Measurements from ENCODE around the gene OR10G7. TPM values are rescaled to one million over a fixed set of nuclear protein-coding genes. Genes with fewer than 3 reads are reported as not detected.
A peak's percentile ranks its signal among the peaks of the same experiment; 100 is the strongest.

Gene OR10G7
- total and polyA plus RNA-seq, 2 donors (not counting 3 experiments of a cell fraction or from before 2014, with no cell fraction given), result not detected

DNA sequence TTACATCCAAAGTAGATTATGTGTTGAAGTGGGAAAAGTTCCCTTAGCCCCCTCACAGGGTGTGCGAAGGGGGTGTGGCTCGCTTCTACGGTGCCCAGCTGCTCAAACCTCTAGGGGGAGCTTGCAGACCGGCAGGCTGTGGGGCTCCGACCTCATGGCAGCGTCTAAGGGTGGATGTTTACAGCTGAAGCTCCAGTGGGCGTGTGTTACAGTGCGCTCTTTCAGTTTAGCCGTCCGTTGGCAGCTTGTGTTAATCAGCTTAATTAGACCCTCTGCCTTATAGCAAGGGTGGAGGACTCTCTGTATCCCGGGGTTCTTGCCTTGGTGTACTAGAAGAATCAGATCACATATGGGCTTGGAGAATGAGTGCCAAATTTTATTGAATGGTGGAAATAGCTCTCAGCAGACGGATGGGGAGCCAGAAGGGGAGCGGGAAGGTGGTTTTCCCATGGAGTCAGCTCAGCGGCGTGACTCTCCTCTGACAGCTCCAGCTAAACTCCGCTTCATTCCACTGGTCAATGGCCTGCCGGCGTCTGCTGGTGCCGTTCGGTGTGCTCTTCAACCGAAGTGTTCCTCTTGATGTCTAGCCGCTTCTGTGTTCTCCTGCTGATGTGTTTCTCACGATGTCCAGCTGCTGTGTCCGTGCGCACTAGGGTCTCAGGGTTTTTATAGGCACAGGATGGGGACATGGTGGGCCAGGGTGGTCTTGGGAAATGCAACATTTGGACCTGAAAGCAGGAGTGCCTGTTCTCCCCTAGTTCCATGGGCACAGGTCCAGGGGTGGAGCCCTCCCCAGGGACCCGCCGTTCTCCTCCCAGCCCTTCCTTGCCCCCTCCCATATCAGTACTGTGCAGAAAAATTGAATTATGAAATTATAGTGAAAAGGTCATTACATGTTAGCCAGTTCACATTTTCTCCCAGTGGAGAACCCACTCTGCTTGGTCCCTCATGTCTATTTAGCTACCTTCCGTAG is 28.6 kb upstream of the OR10G7 start:
- Histone ChIP-seq H3K27ac (ENCODE audit: insufficient read depth, low read depth, low read length) (no peak overlapping the region), H2AFZ (ENCODE audit: low read depth, low read length) (peak overlapping the region; percentile 87), H4K20me1 (replicated peaks; ENCODE audit: control insufficient read depth, extremely low read depth, insufficient read depth, low read length) (no peaks in the 10 kb centered on the region), H3K4me1 (ENCODE audit: control insufficient read depth, extremely low read depth, insufficient read depth, low read length) (no peaks in the 10 kb centered on the region), H3K9me1 (replicated peaks; ENCODE audit: control insufficient read depth, extremely low read depth, insufficient read depth, low read length) (no peaks in the 10 kb centered on the region), H3K9me3 (replicated peaks; ENCODE audit: control insufficient read depth, insufficient read depth, low read length) (no peaks in the 10 kb centered on the region), H3K27me3 (ENCODE audit: control insufficient read depth in 2 of 2, insufficient read depth in 2 of 2, low read length in 2 of 2) (peaks cover 11 to 38% of the 10 kb centered on the region in 2 experiments), H3K4me3 (replicated peaks in 1 of 3; ENCODE audit: insufficient read depth in 1 of 3, low read depth in 1 of 3, low read length in 3 of 3) (peak overlapping the region in 2 of 3 experiments; percentile 31 to 52), H3K79me2 (ENCODE audit: control insufficient read depth, insufficient read depth, low read length) (no peaks in the 10 kb centered on the region), H3K36me3 (ENCODE audit: control insufficient read depth in 2 of 2, extremely low read depth in 1 of 2, insufficient read depth in 2 of 2, low read length in 2 of 2) (no peaks in the 10 kb centered on the region), H3K9ac (replicated peaks; ENCODE audit: extremely low read depth, insufficient read depth, low read length) (no peak overlapping the region), H3K4me2 (ENCODE audit: insufficient read depth, low read length) (peak overlapping the region; percentile 72)
- intact Hi-C loops (cut with micrococcal nuclease), result loop anchor here (1.0 to 5.0 kb wide), 6 partner anchors 97 to 518 kb away; partner anchors contain the start of gene ZNF202
- FAIRE-seq, result peak; percentile 87
- dilution Hi-C loops (cut with MboI; ENCODE audit: extremely low pct_ligation_motif_present, low sequenced_read_pairs), result no loop called here
- ChIA-PET POLR2A (interaction anchor here (0.6 to 0.9 kb wide), 2 partner anchors 45 to 132 kb away, joined by 5 to 8 read pairs; partner anchors contain the start of gene VWA5A), CTCF (interaction anchor here (0.8 to 5.1 kb wide), 24 partner anchors 8 to 797 kb away, joined by 3 to 363 read pairs (median 4); partner anchors contain the start of genes OR10G7 and VWA5A)
- TF ChIP-seq, protein P1, sequence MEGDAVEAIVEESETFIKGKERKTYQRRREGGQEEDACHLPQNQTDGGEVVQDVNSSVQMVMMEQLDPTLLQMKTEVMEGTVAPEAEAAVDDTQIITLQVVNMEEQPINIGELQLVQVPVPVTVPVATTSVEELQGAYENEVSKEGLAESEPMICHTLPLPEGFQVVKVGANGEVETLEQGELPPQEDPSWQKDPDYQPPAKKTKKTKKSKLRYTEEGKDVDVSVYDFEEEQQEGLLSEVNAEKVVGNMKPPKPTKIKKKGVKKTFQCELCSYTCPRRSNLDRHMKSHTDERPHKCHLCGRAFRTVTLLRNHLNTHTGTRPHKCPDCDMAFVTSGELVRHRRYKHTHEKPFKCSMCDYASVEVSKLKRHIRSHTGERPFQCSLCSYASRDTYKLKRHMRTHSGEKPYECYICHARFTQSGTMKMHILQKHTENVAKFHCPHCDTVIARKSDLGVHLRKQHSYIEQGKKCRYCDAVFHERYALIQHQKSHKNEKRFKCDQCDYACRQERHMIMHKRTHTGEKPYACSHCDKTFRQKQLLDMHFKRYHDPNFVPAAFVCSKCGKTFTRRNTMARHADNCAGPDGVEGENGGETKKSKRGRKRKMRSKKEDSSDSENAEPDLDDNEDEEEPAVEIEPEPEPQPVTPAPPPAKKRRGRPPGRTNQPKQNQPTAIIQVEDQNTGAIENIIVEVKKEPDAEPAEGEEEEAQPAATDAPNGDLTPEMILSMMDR (IDR thresholded peaks at IDR 0.05; ENCODE audit: extremely low read depth in 1 of 2, insufficient read depth in 1 of 2, low read depth in 1 of 2, low read length in 2 of 2), result peak; percentile 74 to 88
- no peak for TF ChIP-seq POLR2A (IDR thresholded peaks at IDR 0.05; ENCODE audit: low read depth, low read length)
- peak; percentile 72 for DNase-seq (ENCODE audit: low read depth, low spot score)
- BruUV-seq (replicated peaks), result no TSS peak

DNA sequence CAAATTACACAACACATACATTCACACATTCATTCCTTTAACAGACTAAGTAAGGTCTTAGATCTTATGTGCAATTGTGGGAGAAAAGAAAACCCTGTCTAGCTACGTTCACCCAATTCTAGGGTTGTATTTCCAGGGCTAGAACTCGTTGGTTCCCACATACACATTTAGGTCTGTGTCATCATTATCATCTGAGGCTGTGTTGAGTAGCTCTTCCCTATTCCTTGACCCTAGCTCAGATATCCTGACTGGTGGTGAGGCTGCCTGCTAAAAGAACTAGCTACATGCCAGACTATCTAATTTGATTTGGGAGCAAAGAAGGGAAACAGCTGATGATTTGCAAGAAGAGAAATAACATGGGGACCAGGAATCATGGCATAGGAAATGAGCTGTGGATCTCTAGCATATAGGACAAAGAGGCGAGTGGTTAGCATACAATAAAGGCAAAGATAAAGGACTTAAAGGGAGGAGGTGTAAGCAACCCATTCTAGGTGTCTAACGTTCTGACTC is 27.5 kb upstream of the OR10G7 start:
- Histone ChIP-seq H3K4me1 (ENCODE audit: control insufficient read depth, extremely low read depth, insufficient read depth, low read length) (no peaks in the 10 kb centered on the region), H2AFZ (ENCODE audit: low read depth, low read length) (no peak overlapping the region), H3K4me3 (replicated peaks in 1 of 3; ENCODE audit: insufficient read depth in 1 of 3, low read depth in 1 of 3, low read length in 3 of 3) (no peak overlapping the region), H3K27me3 (ENCODE audit: control insufficient read depth in 2 of 2, insufficient read depth in 2 of 2, low read length in 2 of 2) (peaks cover 10 to 42% of the 10 kb centered on the region in 2 experiments), H3K79me2 (ENCODE audit: control insufficient read depth, insufficient read depth, low read length) (no peaks in the 10 kb centered on the region), H3K27ac (ENCODE audit: insufficient read depth, low read depth, low read length) (no peak overlapping the region), H3K9me3 (replicated peaks; ENCODE audit: control insufficient read depth, insufficient read depth, low read length) (no peaks in the 10 kb centered on the region), H3K36me3 (ENCODE audit: control insufficient read depth in 2 of 2, extremely low read depth in 1 of 2, insufficient read depth in 2 of 2, low read length in 2 of 2) (no peaks in the 10 kb centered on the region), H4K20me1 (replicated peaks; ENCODE audit: control insufficient read depth, extremely low read depth, insufficient read depth, low read length) (no peaks in the 10 kb centered on the region), H3K9ac (replicated peaks; ENCODE audit: extremely low read depth, insufficient read depth, low read length) (no peak overlapping the region), H3K4me2 (ENCODE audit: insufficient read depth, low read length) (no peak overlapping the region), H3K9me1 (replicated peaks; ENCODE audit: control insufficient read depth, extremely low read depth, insufficient read depth, low read length) (no peaks in the 10 kb centered on the region)
- CTCF ChIA-PET, result interaction anchor here (1.0 to 5.1 kb wide), 17 partner anchors 11 to 516 kb away, joined by 3 to 363 read pairs (median 4); partner anchors contain the start of gene VWA5A
- FAIRE-seq (no peak), DNase-seq (ENCODE audit: low read depth, low spot score) (no peak)
- dilution Hi-C loops (cut with MboI; ENCODE audit: extremely low pct_ligation_motif_present, low sequenced_read_pairs) (no loop called here), intact Hi-C loops (cut with micrococcal nuclease) (loop anchor here (1.0 to 5.0 kb wide), 3 partner anchors 96 to 327 kb away; partner anchors contain the start of gene ZNF202)
- no peak for TF ChIP-seq POLR2A (IDR thresholded peaks at IDR 0.05; ENCODE audit: low read depth, low read length)
- no peak for TF ChIP-seq MYC (IDR thresholded peaks at IDR 0.05; ENCODE audit: low read depth, low read length)
- TF ChIP-seq POLR2AphosphoS5 (IDR thresholded peaks at IDR 0.05; ENCODE audit: insufficient read depth, low read depth, low read length), result no peak
- TF ChIP-seq, protein P1 (IDR thresholded peaks at IDR 0.05; ENCODE audit: extremely low read depth in 1 of 2, insufficient read depth in 1 of 2, low read depth in 1 of 2, low read length in 2 of 2), result no peak
- no peak for TF ChIP-seq JUN (IDR thresholded peaks at IDR 0.05; ENCODE audit: borderline replicate concordance, insufficient read depth, insufficient read length, low read depth)
- TF ChIP-seq FOS (IDR thresholded peaks at IDR 0.05; ENCODE audit: borderline replicate concordance, insufficient read depth, low read length), result no peak
- TF ChIP-seq, protein P2, sequence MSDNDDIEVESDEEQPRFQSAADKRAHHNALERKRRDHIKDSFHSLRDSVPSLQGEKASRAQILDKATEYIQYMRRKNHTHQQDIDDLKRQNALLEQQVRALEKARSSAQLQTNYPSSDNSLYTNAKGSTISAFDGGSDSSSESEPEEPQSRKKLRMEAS (IDR thresholded peaks at IDR 0.05; ENCODE audit: insufficient read depth, insufficient read length), result no peak
- no peak for TF ChIP-seq EZH2 (IDR thresholded peaks at IDR 0.05; ENCODE audit: borderline replicate concordance, low read depth, low read length, severe bottlenecking)
- no peak for TF ChIP-seq GATA2 (IDR thresholded peaks at IDR 0.05; ENCODE audit: insufficient read depth, insufficient read length, low read depth, low read length)
- POLR2A ChIA-PET, result no interaction called here
- BruUV-seq (replicated peaks), result no TSS peak

Measured in endothelial cell of umbilical vein (primary cell).